Measurements from ENCODE around the gene ATXN10.
"Not testable (repeated sequence)": the region's sequence is repeated elsewhere in the genome, so short reads cannot be mapped to it uniquely, and the experiment has no call there.

ATXN10 gene
- total RNA-seq = 29.0 to 55.3 reads per million in 2 donors

- DNase-seq = peak; percentile 47
These were observed at the start of gene ATXN10 for GRCh38 chr22:45671783-45672563. TSS of gene ATXN10 (plus strand) at chr22:45671834. CDS start at chr22:45672064, 230 bp downstream.

GRCh38 chr22:45621836-45622600, 49.6 kb upstream of the ATXN10 start:
- DNase-seq = no peak

- not testable (repeated sequence) for DNase-seq
These were observed 48.0 kb upstream of the ATXN10 start for GRCh38 chr22:45623464-45624145.

- DNase-seq = no peak
These were observed 45.4 kb upstream of the ATXN10 start for GRCh38 chr22:45626198-45626651.

- DNase-seq = no peak
These were observed 44.0 kb upstream of the ATXN10 start for GRCh38 chr22:45627489-45628233.

GRCh38 chr22:45628515-45628914, 43.1 kb upstream of the ATXN10 start:
- no peak for DNase-seq

- no peak for DNase-seq
These were observed 42.1 kb upstream of the ATXN10 start for GRCh38 chr22:45629469-45630089.

- no peak for DNase-seq
These were observed 41.2 kb upstream of the ATXN10 start for GRCh38 chr22:45630436-45630835.

- DNase-seq = no peak
These were observed 40.3 kb upstream of the ATXN10 start for GRCh38 chr22:45631140-45631840.

GRCh38 chr22:45631841-45632238, 39.8 kb upstream of the ATXN10 start:
- DNase-seq = no peak

- no peak for DNase-seq
These were observed 38.7 kb upstream of the ATXN10 start for GRCh38 chr22:45632791-45633515.

GRCh38 chr22:45636683-45637082, 35.0 kb upstream of the ATXN10 start:
- no peak for DNase-seq

GRCh38 chr22:45638197-45638596, 33.4 kb upstream of the ATXN10 start:
- no peak for DNase-seq

GRCh38 chr22:45638834-45639746, 32.5 kb upstream of the ATXN10 start:
- no peak for DNase-seq

- no peak for DNase-seq
These were observed 31.9 kb upstream of the ATXN10 start for GRCh38 chr22:45639747-45640102.

- DNase-seq = no peak
These were observed 31.2 kb upstream of the ATXN10 start for GRCh38 chr22:45640291-45640940.

GRCh38 chr22:45640941-45641621, 30.6 kb upstream of the ATXN10 start:
- no peak for DNase-seq

GRCh38 chr22:45642986-45643385, 28.6 kb upstream of the ATXN10 start:
- no peak for DNase-seq

GRCh38 chr22:45644714-45645113, 26.9 kb upstream of the ATXN10 start:
- no peak for DNase-seq

All from T-helper 9 cell (primary cell).